ENCODE results near the gene DMGDH. TPM values are rescaled to one million over a fixed set of nuclear protein-coding genes. Genes with fewer than 3 reads are reported as not detected.

DMGDH gene
- total and polyA plus RNA-seq, 4 donors = 28.9 to 130 (median 48.5) TPM

- DNase-seq (ENCODE audit: low spot score) = no peak
These were observed 8.3 kb upstream of the DMGDH start for GRCh38 chr5:79077680-79078365.

GRCh38 chr5:79076819-79077218 is 7.3 kb upstream of the DMGDH start:
- H3K4me1 ChIP-seq (ENCODE audit: control insufficient read depth in 4 of 4, insufficient read depth in 4 of 4, low read length in 3 of 4) = peaks cover 18 to 90% (median 66%) of the 10 kb centered on the region in 4 donors
- no peak for TF ChIP-seq NR2F2 (IDR thresholded peaks at IDR 0.05)
- H3K36me3 ChIP-seq (ENCODE audit: control insufficient read depth in 4 of 4, insufficient read depth in 3 of 4, low read depth in 1 of 4, low read length in 3 of 4) = peaks cover 0 to 15% (median 0%) of the 10 kb centered on the region in 4 donors
- H3K27me3 ChIP-seq (ENCODE audit: control insufficient read depth in 4 of 4, insufficient read depth in 4 of 4, low read length in 3 of 4) = no peaks in the 10 kb centered on the region
- no peaks in the 10 kb centered on the region for H3K9me3 ChIP-seq (ENCODE audit: control insufficient read depth in 4 of 4, low read length in 3 of 4)
- no peak for DNase-seq (ENCODE audit: low spot score)
- H3K27ac ChIP-seq (ENCODE audit: low read depth in 1 of 2, low read length in 2 of 2) = peak overlapping the region; percentile 78 to 91
- whole genome bisulfite sequencing = 56% methylated on average over 4 of the region's 4 CpGs
- H3K9ac ChIP-seq (ENCODE audit: low read depth in 1 of 2, low read length in 2 of 2) = peak overlapping the region; percentile 53 to 64
- H3K4me3 ChIP-seq (ENCODE audit: low read depth in 1 of 3, low read length in 3 of 3) = no peak overlapping the region

More at GRCh38 chr5:79077680-79078365, 8.3 kb upstream of the DMGDH start:
- H3K36me3 ChIP-seq (ENCODE audit: control insufficient read depth in 4 of 4, insufficient read depth in 3 of 4, low read depth in 1 of 4, low read length in 3 of 4) = peaks cover 0 to 15% (median 0%) of the 10 kb centered on the region in 4 donors
- H3K9me3 ChIP-seq (ENCODE audit: control insufficient read depth in 4 of 4, low read length in 3 of 4) = no peaks in the 10 kb centered on the region
- no peaks in the 10 kb centered on the region for H3K27me3 ChIP-seq (ENCODE audit: control insufficient read depth in 4 of 4, insufficient read depth in 4 of 4, low read length in 3 of 4)
- H3K4me3 ChIP-seq (ENCODE audit: low read depth in 1 of 3, low read length in 3 of 3) = no peak overlapping the region
- peaks cover 19 to 93% (median 73%) of the 10 kb centered on the region in 4 donors for H3K4me1 ChIP-seq (ENCODE audit: control insufficient read depth in 4 of 4, insufficient read depth in 4 of 4, low read length in 3 of 4)
- WGBS = 71% methylated on average over 3 of the region's 3 CpGs
- TF ChIP-seq CTCF (IDR thresholded peaks at IDR 0.05; ENCODE audit: low read depth, low read length, missing input control) (no peak), HNF4G (IDR thresholded peaks at IDR 0.05) (no peak), SP1 (IDR thresholded peaks at IDR 0.05) (no peak), JUND (IDR thresholded peaks at IDR 0.05) (no peak), RXRA (IDR thresholded peaks at IDR 0.05) (no peak), HNF4A (conservative IDR thresholded peaks at IDR 0.05) (no peak), MAX (IDR thresholded peaks at IDR 0.05) (no peak), GABPA (IDR thresholded peaks at IDR 0.05 in 1 of 2, conservative IDR thresholded peaks at IDR 0.05 in 1 of 2) (no peak), NR2F2 (IDR thresholded peaks at IDR 0.05) (no peak), YY1 (IDR thresholded peaks at IDR 0.05) (no peak), ATF3 (IDR thresholded peaks at IDR 0.05) (no peak), FOXA2 (IDR thresholded peaks at IDR 0.05) (no peak)
- H3K27ac ChIP-seq (ENCODE audit: low read depth in 1 of 2, low read length in 2 of 2) = peak overlapping the region; percentile 78 to 91
- H3K9ac ChIP-seq (ENCODE audit: low read depth in 1 of 2, low read length in 2 of 2) = peak overlapping the region in 1 of 2 donors; percentile 33

- no peak for DNase-seq (ENCODE audit: low spot score)
These were observed 6.4 kb upstream of the DMGDH start for GRCh38 chr5:79075646-79076426.

More at GRCh38 chr5:79075646-79076426, 6.4 kb upstream of the DMGDH start:
- TF ChIP-seq RAD21 (IDR thresholded peaks at IDR 0.05) = peak in 1 of 2 donors; percentile 43
- TF ChIP-seq RXRA (IDR thresholded peaks at IDR 0.05) = peak; percentile 9 to 34
- TF ChIP-seq ZBTB33 (IDR thresholded peaks at IDR 0.05) = no peak
- WGBS = 43% methylated on average over 11 of the region's 11 CpGs
- Histone ChIP-seq H3K27me3 (ENCODE audit: control insufficient read depth in 4 of 4, insufficient read depth in 4 of 4, low read length in 3 of 4) (no peaks in the 10 kb centered on the region), H3K4me3 (ENCODE audit: low read depth in 1 of 3, low read length in 3 of 3) (no peak overlapping the region), H3K9ac (ENCODE audit: low read depth in 1 of 2, low read length in 2 of 2) (peak overlapping the region; percentile 64 to 66), H3K27ac (ENCODE audit: low read depth in 1 of 2, low read length in 2 of 2) (peak overlapping the region; percentile 78 to 91), H3K9me3 (ENCODE audit: control insufficient read depth in 4 of 4, low read length in 3 of 4) (no peaks in the 10 kb centered on the region), H3K4me1 (ENCODE audit: control insufficient read depth in 4 of 4, insufficient read depth in 4 of 4, low read length in 3 of 4) (peaks cover 10 to 91% (median 61%) of the 10 kb centered on the region in 4 donors), H3K36me3 (ENCODE audit: control insufficient read depth in 4 of 4, insufficient read depth in 3 of 4, low read depth in 1 of 4, low read length in 3 of 4) (peaks cover 0 to 11% (median 0%) of the 10 kb centered on the region in 4 donors)
